Measurements from ENCODE around the gene ZNF175. TPM values are rescaled to one million over a fixed set of nuclear protein-coding genes. Genes with fewer than 3 reads are reported as not detected.

The ZNF175 gene
- total and polyA plus RNA-seq, 10 of the 15 experiments (the other 5 are each of a cell fraction or from before 2014, with no cell fraction given) = 1.5 to 12.0 (median 4.1) TPM

GRCh38 chr19:51621178-51621577, 50.1 kb downstream of the ZNF175 start (continued):
- peak; percentile 78 for TF ChIP-seq GATAD2B (conservative IDR thresholded peaks at IDR 0.05; ENCODE audit: low read depth)
- TF ChIP-seq SP1 (IDR thresholded peaks at IDR 0.05; ENCODE audit: low read depth, low read length) = no peak
- no peak for TF ChIP-seq SUPT20H (IDR thresholded peaks at IDR 0.05; ENCODE audit: borderline replicate concordance, control insufficient read depth, low read depth, low read length)
- no peak for TF ChIP-seq NKRF (conservative IDR thresholded peaks at IDR 0.05)
- TF ChIP-seq MYC (IDR thresholded peaks at IDR 0.05; ENCODE audit: insufficient read depth, insufficient read length, insufficient replicate concordance, low read length, severe bottlenecking) = no peak
- TF ChIP-seq ZNF274 (IDR thresholded peaks at IDR 0.05; ENCODE audit: insufficient read depth, insufficient read length) = no peak
- no peak for TF ChIP-seq POLR2AphosphoS5 (IDR thresholded peaks at IDR 0.05; ENCODE audit: low read length)
- TF ChIP-seq YBX1 (IDR thresholded peaks at IDR 0.05) = no peak
- TF ChIP-seq TARDBP (IDR thresholded peaks at IDR 0.05; ENCODE audit: borderline replicate concordance) = no peak
- TF ChIP-seq ESRRA (IDR thresholded peaks at IDR 0.05; ENCODE audit: low read length) = no peak
- no peak for TF ChIP-seq SRF (IDR thresholded peaks at IDR 0.05; ENCODE audit: low read depth in 2 of 2, low read length in 2 of 2)
- no peak for TF ChIP-seq HDAC6 (IDR thresholded peaks at IDR 0.05; ENCODE audit: unreplicated experiment)
- no peak for TF ChIP-seq ZNF24 (IDR thresholded peaks at IDR 0.05)
- TF ChIP-seq EZH2 (IDR thresholded peaks at IDR 0.05; ENCODE audit: borderline replicate concordance, control insufficient read depth, low read depth, low read length) = no peak
- TF ChIP-seq, protein P1, sequence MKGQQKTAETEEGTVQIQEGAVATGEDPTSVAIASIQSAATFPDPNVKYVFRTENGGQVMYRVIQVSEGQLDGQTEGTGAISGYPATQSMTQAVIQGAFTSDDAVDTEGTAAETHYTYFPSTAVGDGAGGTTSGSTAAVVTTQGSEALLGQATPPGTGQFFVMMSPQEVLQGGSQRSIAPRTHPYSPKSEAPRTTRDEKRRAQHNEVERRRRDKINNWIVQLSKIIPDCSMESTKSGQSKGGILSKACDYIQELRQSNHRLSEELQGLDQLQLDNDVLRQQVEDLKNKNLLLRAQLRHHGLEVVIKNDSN (IDR thresholded peaks at IDR 0.05; ENCODE audit: borderline replicate concordance, extremely low read length, insufficient read depth, low read depth, low read length) = no peak
- TF ChIP-seq EGR1 (IDR thresholded peaks at IDR 0.05; ENCODE audit: borderline replicate concordance in 1 of 2, low read depth in 2 of 2, low read length in 2 of 2) = no peak
- TF ChIP-seq SPI1 (IDR thresholded peaks at IDR 0.05; ENCODE audit: borderline replicate concordance, insufficient read depth, low read depth, low read length) = peak; percentile 96
- peak; percentile 76; the same call in 1 of the 2 replicates for TF ChIP-seq CREM (IDR thresholded peaks at IDR 0.05; ENCODE audit: low read depth)
- peak in 1 of 2 experiments; percentile 65; a peak in 3 of 4 replicates for TF ChIP-seq EP300 (IDR thresholded peaks at IDR 0.05; ENCODE audit: borderline replicate concordance in 1 of 2, control insufficient read depth in 1 of 2, low read depth in 2 of 2, low read length in 2 of 2)
- TF ChIP-seq ETV6 (conservative IDR thresholded peaks at IDR 0.05 in 1 of 2, IDR thresholded peaks at IDR 0.05 in 1 of 2; ENCODE audit: borderline replicate concordance in 1 of 2, low read depth in 1 of 2) = peak in 1 of 2 experiments; percentile 84; a peak in 2 of 4 replicates
- no peak for TF ChIP-seq CBX5 (IDR thresholded peaks at IDR 0.05; ENCODE audit: low read depth)
- TF ChIP-seq SMARCA5 (IDR thresholded peaks at IDR 0.05) = no peak
- no peak for TF ChIP-seq STAT1 (conservative IDR thresholded peaks at IDR 0.05)
- no peak for TF ChIP-seq JUND (IDR thresholded peaks at IDR 0.05; ENCODE audit: low read depth, low read length)
- TF ChIP-seq MYB (IDR thresholded peaks at IDR 0.05; ENCODE audit: borderline replicate concordance, low read depth, low read length) = no peak
- TF ChIP-seq SMC3 (IDR thresholded peaks at IDR 0.05; ENCODE audit: borderline replicate concordance, low read length) = no peak
- TF ChIP-seq BCL11A (IDR thresholded peaks at IDR 0.05; ENCODE audit: low read depth, low read length) = peak; percentile 84
- TF ChIP-seq KLF5 (IDR thresholded peaks at IDR 0.05; ENCODE audit: partially characterized antibody) = no peak
- TF ChIP-seq CREB1 (IDR thresholded peaks at IDR 0.05; ENCODE audit: low read depth) = 0 out of 2 replicates have a peak, but pooled peaks have one; percentile 32
- TF ChIP-seq ZZZ3 (IDR thresholded peaks at IDR 0.05; ENCODE audit: control insufficient read depth, insufficient read length, low read depth) = no peak
- peak; percentile 86 for TF ChIP-seq NFIC (IDR thresholded peaks at IDR 0.05; ENCODE audit: low read depth, low read length)
